HepG2 (cell line): ENCODE results near the gene IPO5. TPM values are rescaled to one million over a fixed set of nuclear protein-coding genes. Genes with fewer than 3 reads are reported as not detected.

ENCODE experiments used
- ATAC-seq: fragments of 200-7000 bp; cut with Tn5 transposase; 3 replicates; pipeline ENCODE4 v1.9.1; 2020; ENCODE audit warnings: mild to moderate bottlenecking, moderate library complexity
- BruUV-seq: library from RNA; stranded (reverse); fragments of 400-500 nt; replicated peaks from 2 replicates; lab custom pipeline; 2021; lab: Mats Ljungman, UMichigan
- CTCF ChIA-PET: fragments of 300-600 bp; formaldehyde crosslinking; extraction: SDS; loops from one replicate; lab custom pipeline; 2021; ENCODE audit warnings: low total read pairs, inconsistent platforms, low intra/inter-chr PET ratio; lab: Yijun Ruan, JAX
- POLR2A ChIA-PET: fragments of 350-600 bp; sonication (Branson Sonifier 250); formaldehyde crosslinking; loops from one replicate; lab custom pipeline; 2020; ENCODE audit warnings: antibody characterized with exemption, inconsistent platforms; lab: Yijun Ruan, JAX
- DNase-seq: peaks from one replicate; pipeline ENCODE4 v3.0.0-alpha.2; 2015; ENCODE audit warnings: low spot score
- FAIRE-seq: peaks from 3 replicates; lab custom pipeline; 2011; peaks lifted over from hg19 to GRCh38; lab: Jason Lieb, UNC
- H2AFZ ChIP-seq: one replicate; pipeline ENCODE4 v1.6.1; 2011; ENCODE audit warnings: low read length, inconsistent platforms
- H3K27ac ChIP-seq: fragments of 300-600 bp; 3 replicates; pipeline ENCODE4 v1.8.0; 2011; ENCODE audit warnings: mixed run types, mild to moderate bottlenecking, mixed read lengths, low read length, inconsistent platforms; ENCODE audit not compliant: insufficient read depth; ENCODE audit errors: extremely low read length
- H3K27me3 ChIP-seq, 2 experiments: fragments of 200-600 bp in 1 of 2; 2 replicates in 1 of 2; 3 replicates in 1 of 2; pipeline versions ENCODE4 v1.6.0 to v1.8.0; 2011; ENCODE audit warnings: low read length in 2 of 2, mild to moderate bottlenecking in 2 of 2, moderate library complexity in 2 of 2, inconsistent platforms in 1 of 2; ENCODE audit not compliant: insufficient read depth in 2 of 2, control insufficient read depth in 1 of 2
- H3K36me3 ChIP-seq, 2 experiments: fragments of 200-600 bp in 1 of 2; replicated peaks in 1 of 2; 2 replicates in 1 of 2; 3 replicates in 1 of 2; pipeline versions ENCODE4 v1.5.1 to v1.8.0; 2011; ENCODE audit warnings: low read length in 2 of 2, inconsistent platforms in 1 of 2; ENCODE audit not compliant: insufficient read depth in 2 of 2, control insufficient read depth in 1 of 2
- H3K4me1 ChIP-seq: 2 replicates; pipeline ENCODE4 v1.5.1; 2012; ENCODE audit warnings: low read length, inconsistent platforms; ENCODE audit not compliant: insufficient read depth
- H3K4me2 ChIP-seq: 2 replicates; pipeline ENCODE4 v1.6.0; 2011; ENCODE audit warnings: low read depth, low read length, inconsistent platforms
- H3K4me3 ChIP-seq, 3 experiments: fragments of 200-600 bp in 1 of 3; sonication (generic), shearing (Covaris generic) in 1 of 3; replicated peaks in 1 of 3; 2 replicates each; pipeline ENCODE4 v1.5.1; 2011 to 2016; ENCODE audit warnings: low read length in 3 of 3, inconsistent platforms in 2 of 3, low read depth in 2 of 3, mild to moderate bottlenecking in 2 of 3, control low read depth in 1 of 3, mixed read lengths in 1 of 3; ENCODE audit not compliant: insufficient read depth in 1 of 3
- H3K79me2 ChIP-seq: one replicate; pipeline ENCODE4 v1.6.1; 2011; ENCODE audit warnings: low read length, inconsistent platforms; ENCODE audit not compliant: insufficient read depth
- H3K9ac ChIP-seq: 2 replicates; pipeline ENCODE4 v1.6.0; 2011; ENCODE audit warnings: mild to moderate bottlenecking, low read depth, low read length, inconsistent platforms; ENCODE audit not compliant: insufficient read depth
- H3K9me3 ChIP-seq: 2 replicates; pipeline ENCODE4 v1.5.1; 2012; ENCODE audit warnings: mild to moderate bottlenecking, low read length
- H4K20me1 ChIP-seq: 2 replicates; pipeline ENCODE4 v1.6.0; 2011; ENCODE audit warnings: inconsistent platforms, mild to moderate bottlenecking, low read length, moderate library complexity; ENCODE audit not compliant: insufficient read depth
- ATF7 ChIP-seq, 2 experiments: fragments of 450-650 bp in 1 of 2; sonication (generic) in 1 of 2; formaldehyde crosslinking in 1 of 2; IDR thresholded peaks; 2 replicates each; pipeline versions ENCODE4 v1.4.0 to v1.6.1; 2016 to 2020; ENCODE audit warnings: antibody characterized with exemption in 1 of 2, mild to moderate bottlenecking in 1 of 2, missing genetic modification reagents in 1 of 2
- CREB1 ChIP-seq, 2 experiments: fragments of 450-650 bp in 1 of 2; IDR thresholded peaks; 2 replicates each; pipeline ENCODE4 v1.6.1; 2016 to 2017; ENCODE audit warnings: control low read depth in 1 of 2, mild to moderate bottlenecking in 1 of 2, missing compliant biosample characterization in 1 of 2, missing genetic modification characterization in 1 of 2
- MIER3 ChIP-seq: IDR thresholded peaks from 2 replicates; pipeline ENCODE4 v1.6.1; 2016; ENCODE audit warnings: missing compliant biosample characterization, borderline replicate concordance
- SALL1 ChIP-seq: sonication (generic); formaldehyde crosslinking; IDR thresholded peaks from 2 replicates; pipeline ENCODE4 v1.8.0; 2022; ENCODE audit warnings: mild to moderate bottlenecking, missing genetic modification reagents
- SPEN ChIP-seq: sonication (generic); formaldehyde crosslinking; IDR thresholded peaks from 2 replicates; pipeline ENCODE4 v1.5.1; 2020; ENCODE audit warnings: low read depth, mild to moderate bottlenecking, missing genetic modification reagents
- TEAD3 ChIP-seq: optimal IDR thresholded peaks from 2 replicates; pipeline ENCODE3; 2016; ENCODE audit warnings: borderline replicate concordance
- ZNF33A ChIP-seq: sonication (generic); formaldehyde crosslinking; IDR thresholded peaks from 2 replicates; pipeline ENCODE4 v1.5.1; 2020; ENCODE audit warnings: missing genetic modification reagents, mild to moderate bottlenecking, moderate library complexity, borderline replicate concordance
- ZNF703 ChIP-seq: sonication (generic); formaldehyde crosslinking; IDR thresholded peaks from 2 replicates; pipeline ENCODE4 v1.5.1; 2020; ENCODE audit warnings: missing genetic modification reagents, mild to moderate bottlenecking, moderate library complexity, borderline replicate concordance
- ZNF768 ChIP-seq: sonication (generic); formaldehyde crosslinking; IDR thresholded peaks from 2 replicates; pipeline ENCODE4 v1.4.0; 2020; ENCODE audit warnings: missing genetic modification reagents
- WGBS: methylation state at CpG from one replicate; pipeline ENCODE4 v1.1.6; 2017; ENCODE audit warnings: low lambda C conversion rate; 5-methylcytosine and 5-hydroxymethylcytosine counted together
- in situ Hi-C: cut with HindIII; loops from 2 replicates; pipeline ENCODE4 v1.10.0; 2017; ENCODE audit warnings: low pct_unique_long_range_greater_than_20kb; ENCODE audit not compliant: extremely low pct_ligation_motif_present
- intact Hi-C: fragments of 100-400 bp; cut with micrococcal nuclease; formaldehyde crosslinking; loops from one replicate; pipeline ENCODE4 v1.10.0; 2022; ENCODE audit not compliant: unreplicated experiment
- polyA plus RNA-seq, 8 experiments: library from polyadenylated mRNA; depleted of rRNA in 3 of 8; stranded (reverse) in 7 of 8; unstranded in 1 of 8; fragments of >200 nt; fragmentation: Illumina TruSeq in 4 of 8; extraction: Trizol in 4 of 8; gene quantifications; 2 replicates each; pipeline versions ENCODE4 v1.2.1 to v1.2.3, GENCODE V29; 2011 to 2016; ENCODE audit warnings: low read depth in 4 of 8, missing spikeins in 1 of 8, mixed read lengths in 1 of 8; ENCODE audit not compliant: insufficient read depth in 1 of 8
- total RNA-seq, 5 experiments: library from RNA; depleted of rRNA; stranded (reverse); fragments of >200 nt; fragmentation: Illumina TruSeq; extraction: Trizol; gene quantifications; 2 replicates each; pipeline ENCODE4 v1.2.3, GENCODE V29; 2016; ENCODE audit warnings: low read depth in 1 of 5
- TF ChIP-seq, protein P1 (sequence below): sonication (generic); formaldehyde crosslinking; IDR thresholded peaks from 2 replicates; pipeline ENCODE4 v1.4.0; 2020; ENCODE audit warnings: missing genetic modification reagents
- TF ChIP-seq, protein P2 (sequence below): IDR thresholded peaks from 2 replicates; pipeline ENCODE4 v1.4.0; 2020; ENCODE audit warnings: mild to moderate bottlenecking, missing genetic modification reagents
- TF ChIP-seq, protein P3 (sequence below): sonication (generic); formaldehyde crosslinking; IDR thresholded peaks from 2 replicates; pipeline ENCODE4 v1.5.1; 2020; ENCODE audit warnings: mild to moderate bottlenecking, missing genetic modification reagents, moderate library complexity

IPO5 gene
- total and polyA plus RNA-seq, 2 of the 13 experiments (the other 11 are each of a cell fraction or from before 2014, with no cell fraction given), result 155 to 242 TPM

DNA sequence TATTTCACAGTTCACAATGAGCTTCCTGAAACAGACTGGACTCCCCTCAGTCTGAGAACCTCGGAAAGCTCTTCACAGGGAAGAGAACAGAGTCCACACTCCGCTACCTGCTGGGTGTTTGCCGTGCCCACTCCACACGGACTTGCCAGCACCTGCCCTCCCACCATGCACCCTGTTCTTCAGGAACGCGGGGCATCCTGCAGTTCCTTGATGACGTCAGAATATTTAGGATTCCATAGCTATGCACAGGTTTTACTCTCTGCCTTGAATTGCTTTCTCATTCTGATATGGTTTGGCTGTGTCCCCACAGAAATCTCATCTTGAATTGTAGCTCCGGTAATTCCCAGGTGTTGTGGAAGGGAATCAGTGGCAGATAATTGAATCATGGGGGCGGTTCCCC lies 115.0 kb downstream of the IPO5 start:
- peak; percentile 72 for ATAC-seq
- Histone ChIP-seq H3K4me1 (peaks cover 35% of the 10 kb centered on the region), H3K9ac (peak overlapping the region; percentile 10; the same call in 1 of the 2 replicates), H3K4me3 (peak overlapping the region in 2 of 3 experiments; percentile 25 to 42; a peak in 2 of 6 replicates), H3K9me3 (no peaks in the 10 kb centered on the region), H3K27ac (no peak overlapping the region), H3K36me3 (no peaks in the 10 kb centered on the region), H3K4me2 (peak overlapping the region; percentile 72), H4K20me1 (no peaks in the 10 kb centered on the region), H3K79me2 (no peaks in the 10 kb centered on the region), H3K27me3 (peaks cover 0 to 5% of the 10 kb centered on the region in 2 experiments; a peak in 1 of 5 replicates), H2AFZ (no peak overlapping the region)
- intact Hi-C loops, result no loop called here
- in situ Hi-C loops, result no loop called here
- ChIA-PET CTCF (no interaction called here), POLR2A (no interaction called here)
- no TSS peak for BruUV-seq
- no peak for DNase-seq
- 17% methylated on average over 9 of the region's 9 CpGs for WGBS
- TF ChIP-seq ATF7 (IDR thresholded peaks at IDR 0.05), result peak; percentile 97
- TF ChIP-seq ATF7 (CRISPR knock-in tag; IDR thresholded peaks at IDR 0.05), result no peak
- TF ChIP-seq, protein P1, sequence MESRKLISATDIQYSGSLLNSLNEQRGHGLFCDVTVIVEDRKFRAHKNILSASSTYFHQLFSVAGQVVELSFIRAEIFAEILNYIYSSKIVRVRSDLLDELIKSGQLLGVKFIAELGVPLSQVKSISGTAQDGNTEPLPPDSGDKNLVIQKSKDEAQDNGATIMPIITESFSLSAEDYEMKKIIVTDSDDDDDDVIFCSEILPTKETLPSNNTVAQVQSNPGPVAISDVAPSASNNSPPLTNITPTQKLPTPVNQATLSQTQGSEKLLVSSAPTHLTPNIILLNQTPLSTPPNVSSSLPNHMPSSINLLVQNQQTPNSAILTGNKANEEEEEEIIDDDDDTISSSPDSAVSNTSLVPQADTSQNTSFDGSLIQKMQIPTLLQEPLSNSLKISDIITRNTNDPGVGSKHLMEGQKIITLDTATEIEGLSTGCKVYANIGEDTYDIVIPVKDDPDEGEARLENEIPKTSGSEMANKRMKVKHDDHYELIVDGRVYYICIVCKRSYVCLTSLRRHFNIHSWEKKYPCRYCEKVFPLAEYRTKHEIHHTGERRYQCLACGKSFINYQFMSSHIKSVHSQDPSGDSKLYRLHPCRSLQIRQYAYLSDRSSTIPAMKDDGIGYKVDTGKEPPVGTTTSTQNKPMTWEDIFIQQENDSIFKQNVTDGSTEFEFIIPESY, result peak; percentile 86; the same call in 1 of the 2 replicates
- no peak for TF ChIP-seq SPEN (CRISPR knock-in tag)
- no peak for TF ChIP-seq ZNF33A (CRISPR knock-in tag)
- TF ChIP-seq SALL1, result peak; percentile 35
- no peak for TF ChIP-seq ZNF703 (CRISPR knock-in tag)
- TF ChIP-seq, protein P2, sequence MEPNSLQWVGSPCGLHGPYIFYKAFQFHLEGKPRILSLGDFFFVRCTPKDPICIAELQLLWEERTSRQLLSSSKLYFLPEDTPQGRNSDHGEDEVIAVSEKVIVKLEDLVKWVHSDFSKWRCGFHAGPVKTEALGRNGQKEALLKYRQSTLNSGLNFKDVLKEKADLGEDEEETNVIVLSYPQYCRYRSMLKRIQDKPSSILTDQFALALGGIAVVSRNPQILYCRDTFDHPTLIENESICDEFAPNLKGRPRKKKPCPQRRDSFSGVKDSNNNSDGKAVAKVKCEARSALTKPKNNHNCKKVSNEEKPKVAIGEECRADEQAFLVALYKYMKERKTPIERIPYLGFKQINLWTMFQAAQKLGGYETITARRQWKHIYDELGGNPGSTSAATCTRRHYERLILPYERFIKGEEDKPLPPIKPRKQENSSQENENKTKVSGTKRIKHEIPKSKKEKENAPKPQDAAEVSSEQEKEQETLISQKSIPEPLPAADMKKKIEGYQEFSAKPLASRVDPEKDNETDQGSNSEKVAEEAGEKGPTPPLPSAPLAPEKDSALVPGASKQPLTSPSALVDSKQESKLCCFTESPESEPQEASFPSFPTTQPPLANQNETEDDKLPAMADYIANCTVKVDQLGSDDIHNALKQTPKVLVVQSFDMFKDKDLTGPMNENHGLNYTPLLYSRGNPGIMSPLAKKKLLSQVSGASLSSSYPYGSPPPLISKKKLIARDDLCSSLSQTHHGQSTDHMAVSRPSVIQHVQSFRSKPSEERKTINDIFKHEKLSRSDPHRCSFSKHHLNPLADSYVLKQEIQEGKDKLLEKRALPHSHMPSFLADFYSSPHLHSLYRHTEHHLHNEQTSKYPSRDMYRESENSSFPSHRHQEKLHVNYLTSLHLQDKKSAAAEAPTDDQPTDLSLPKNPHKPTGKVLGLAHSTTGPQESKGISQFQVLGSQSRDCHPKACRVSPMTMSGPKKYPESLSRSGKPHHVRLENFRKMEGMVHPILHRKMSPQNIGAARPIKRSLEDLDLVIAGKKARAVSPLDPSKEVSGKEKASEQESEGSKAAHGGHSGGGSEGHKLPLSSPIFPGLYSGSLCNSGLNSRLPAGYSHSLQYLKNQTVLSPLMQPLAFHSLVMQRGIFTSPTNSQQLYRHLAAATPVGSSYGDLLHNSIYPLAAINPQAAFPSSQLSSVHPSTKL (CRISPR knock-in tag), result 0 out of 2 replicates have a peak, but pooled peaks have one; percentile 12
- no peak for TF ChIP-seq MIER3 (CRISPR knock-in tag)
- TF ChIP-seq, protein P3, sequence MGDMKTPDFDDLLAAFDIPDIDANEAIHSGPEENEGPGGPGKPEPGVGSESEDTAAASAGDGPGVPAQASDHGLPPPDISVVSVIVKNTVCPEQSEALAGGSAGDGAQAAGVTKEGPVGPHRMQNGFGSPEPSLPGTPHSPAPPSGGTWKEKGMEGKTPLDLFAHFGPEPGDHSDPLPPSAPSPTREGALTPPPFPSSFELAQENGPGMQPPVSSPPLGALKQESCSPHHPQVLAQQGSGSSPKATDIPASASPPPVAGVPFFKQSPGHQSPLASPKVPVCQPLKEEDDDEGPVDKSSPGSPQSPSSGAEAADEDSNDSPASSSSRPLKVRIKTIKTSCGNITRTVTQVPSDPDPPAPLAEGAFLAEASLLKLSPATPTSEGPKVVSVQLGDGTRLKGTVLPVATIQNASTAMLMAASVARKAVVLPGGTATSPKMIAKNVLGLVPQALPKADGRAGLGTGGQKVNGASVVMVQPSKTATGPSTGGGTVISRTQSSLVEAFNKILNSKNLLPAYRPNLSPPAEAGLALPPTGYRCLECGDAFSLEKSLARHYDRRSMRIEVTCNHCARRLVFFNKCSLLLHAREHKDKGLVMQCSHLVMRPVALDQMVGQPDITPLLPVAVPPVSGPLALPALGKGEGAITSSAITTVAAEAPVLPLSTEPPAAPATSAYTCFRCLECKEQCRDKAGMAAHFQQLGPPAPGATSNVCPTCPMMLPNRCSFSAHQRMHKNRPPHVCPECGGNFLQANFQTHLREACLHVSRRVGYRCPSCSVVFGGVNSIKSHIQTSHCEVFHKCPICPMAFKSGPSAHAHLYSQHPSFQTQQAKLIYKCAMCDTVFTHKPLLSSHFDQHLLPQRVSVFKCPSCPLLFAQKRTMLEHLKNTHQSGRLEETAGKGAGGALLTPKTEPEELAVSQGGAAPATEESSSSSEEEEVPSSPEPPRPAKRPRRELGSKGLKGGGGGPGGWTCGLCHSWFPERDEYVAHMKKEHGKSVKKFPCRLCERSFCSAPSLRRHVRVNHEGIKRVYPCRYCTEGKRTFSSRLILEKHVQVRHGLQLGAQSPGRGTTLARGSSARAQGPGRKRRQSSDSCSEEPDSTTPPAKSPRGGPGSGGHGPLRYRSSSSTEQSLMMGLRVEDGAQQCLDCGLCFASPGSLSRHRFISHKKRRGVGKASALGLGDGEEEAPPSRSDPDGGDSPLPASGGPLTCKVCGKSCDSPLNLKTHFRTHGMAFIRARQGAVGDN (CRISPR knock-in tag), result peak; percentile 39
- TF ChIP-seq ZNF768 (CRISPR knock-in tag), result no peak
- TF ChIP-seq CREB1 (IDR thresholded peaks at IDR 0.05), result peak; percentile 96
- TF ChIP-seq CREB1 (CRISPR knock-in tag; IDR thresholded peaks at IDR 0.05), result peak; percentile 70
- TF ChIP-seq TEAD3 (CRISPR knock-in tag), result peak; percentile 37
- FAIRE-seq, result no peak
